Fibroblast of lung (primary cell): ENCODE measurements around the gene RPL39L.

Experiments
- CTCF ChIP-seq, 2 donors: IDR thresholded peaks in 1 of 2; conservative IDR thresholded peaks in 1 of 2; 1 replicate in 1 of 2; 2 replicates in 1 of 2; pipeline ENCODE4 v1.5.1; 2011 to 2012; ENCODE audit warnings: low read length in 2 of 2, control low read depth in 1 of 2, inconsistent platforms in 1 of 2, low read depth in 1 of 2, mild to moderate bottlenecking in 1 of 2
- EZH2 ChIP-seq: IDR thresholded peaks from 2 replicates; pipeline ENCODE4 v1.5.1; 2012; ENCODE audit warnings: low read length, control low read depth, mild to moderate bottlenecking; ENCODE audit errors: missing control alignments

- no peak for TF ChIP-seq CTCF (conservative IDR thresholded peaks at IDR 0.05 in 1 of 2, IDR thresholded peaks at IDR 0.05 in 1 of 2; ENCODE audit: low read depth in 1 of 2, low read length in 2 of 2)
- TF ChIP-seq EZH2 = no peak
These were observed 59.9 kb downstream of the RPL39L start for GRCh38 chr3:187079090-187080022.
